A549 (cell line): Measurements from ENCODE around the gene PRDM10.

Experiments
- CEBPB ChIP-seq, 2 experiments: fragments of >200 bp in 1 of 2; sonication (Bioruptor Twin) in 1 of 2; formaldehyde crosslinking in 1 of 2; IDR thresholded peaks; 2 replicates each; pipeline ENCODE4 v1.6.1; 2012 to 2016
- CHD4 ChIP-seq: fragments of 200-600 bp; sonication (generic); IDR thresholded peaks from 2 replicates; pipeline ENCODE4 v1.6.1; 2016; ENCODE audit warnings: antibody characterized with exemption, mild to moderate bottlenecking, borderline replicate concordance
- CTCF ChIP-seq: fragments of >200 bp; sonication (Bioruptor Twin); formaldehyde crosslinking; IDR thresholded peaks from 3 replicates; pipeline ENCODE4 v1.5.1; 2016
- EHF ChIP-seq: fragments of 250-450 bp; sonication (Bioruptor Pico); IDR thresholded peaks from 2 replicates; pipeline ENCODE4 v1.5.0; 2020; ENCODE audit warnings: mild to moderate bottlenecking
- EP300 ChIP-seq, 2 experiments: fragments of >200 bp; sonication (Bioruptor Twin); formaldehyde crosslinking; IDR thresholded peaks; 2 replicates in 1 of 2; 3 replicates in 1 of 2; pipeline ENCODE4 v1.6.1; 2016 to 2017
- HDAC2 ChIP-seq: fragments of 200-600 bp; sonication (generic); IDR thresholded peaks from 2 replicates; pipeline ENCODE4 v1.6.1; 2016
- MAX ChIP-seq: IDR thresholded peaks from 2 replicates; pipeline ENCODE4 v1.6.1; 2012
- POLR2A ChIP-seq: IDR thresholded peaks from 2 replicates; pipeline ENCODE4 v1.6.1; 2012; ENCODE audit warnings: mild to moderate bottlenecking, low read length
- RCOR1 ChIP-seq: fragments of 150-350 bp; IDR thresholded peaks from 2 replicates; pipeline ENCODE4 v1.6.1; 2014; ENCODE audit warnings: antibody characterized with exemption, low read length, low read depth
- USF2 ChIP-seq: fragments of 450-650 bp; IDR thresholded peaks from 2 replicates; pipeline ENCODE4 v1.6.1; 2014; ENCODE audit warnings: antibody characterized with exemption
- TF ChIP-seq, protein P1 (sequence below): fragments of 200-600 bp; sonication (generic); IDR thresholded peaks from 2 replicates; pipeline ENCODE4 v1.6.1; 2016; ENCODE audit warnings: antibody characterized with exemption, mild to moderate bottlenecking, moderate library complexity

GRCh38 chr11:129864811-129865210, 137.8 kb downstream of the PRDM10 start:
- no peak for TF ChIP-seq RCOR1
- no peak for TF ChIP-seq HDAC2
- no peak for TF ChIP-seq USF2
- TF ChIP-seq MAX = no peak
- TF ChIP-seq EP300 (IDR thresholded peaks at IDR 0.05) = no peak
- TF ChIP-seq CTCF = no peak
- TF ChIP-seq, protein P1, sequence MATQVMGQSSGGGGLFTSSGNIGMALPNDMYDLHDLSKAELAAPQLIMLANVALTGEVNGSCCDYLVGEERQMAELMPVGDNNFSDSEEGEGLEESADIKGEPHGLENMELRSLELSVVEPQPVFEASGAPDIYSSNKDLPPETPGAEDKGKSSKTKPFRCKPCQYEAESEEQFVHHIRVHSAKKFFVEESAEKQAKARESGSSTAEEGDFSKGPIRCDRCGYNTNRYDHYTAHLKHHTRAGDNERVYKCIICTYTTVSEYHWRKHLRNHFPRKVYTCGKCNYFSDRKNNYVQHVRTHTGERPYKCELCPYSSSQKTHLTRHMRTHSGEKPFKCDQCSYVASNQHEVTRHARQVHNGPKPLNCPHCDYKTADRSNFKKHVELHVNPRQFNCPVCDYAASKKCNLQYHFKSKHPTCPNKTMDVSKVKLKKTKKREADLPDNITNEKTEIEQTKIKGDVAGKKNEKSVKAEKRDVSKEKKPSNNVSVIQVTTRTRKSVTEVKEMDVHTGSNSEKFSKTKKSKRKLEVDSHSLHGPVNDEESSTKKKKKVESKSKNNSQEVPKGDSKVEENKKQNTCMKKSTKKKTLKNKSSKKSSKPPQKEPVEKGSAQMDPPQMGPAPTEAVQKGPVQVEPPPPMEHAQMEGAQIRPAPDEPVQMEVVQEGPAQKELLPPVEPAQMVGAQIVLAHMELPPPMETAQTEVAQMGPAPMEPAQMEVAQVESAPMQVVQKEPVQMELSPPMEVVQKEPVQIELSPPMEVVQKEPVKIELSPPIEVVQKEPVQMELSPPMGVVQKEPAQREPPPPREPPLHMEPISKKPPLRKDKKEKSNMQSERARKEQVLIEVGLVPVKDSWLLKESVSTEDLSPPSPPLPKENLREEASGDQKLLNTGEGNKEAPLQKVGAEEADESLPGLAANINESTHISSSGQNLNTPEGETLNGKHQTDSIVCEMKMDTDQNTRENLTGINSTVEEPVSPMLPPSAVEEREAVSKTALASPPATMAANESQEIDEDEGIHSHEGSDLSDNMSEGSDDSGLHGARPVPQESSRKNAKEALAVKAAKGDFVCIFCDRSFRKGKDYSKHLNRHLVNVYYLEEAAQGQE = no peak
- TF ChIP-seq CEBPB (IDR thresholded peaks at IDR 0.05) = no peak
- no peak for TF ChIP-seq EHF (CRISPR knock-in tag)
- no peak for TF ChIP-seq POLR2A
- TF ChIP-seq CHD4 = no peak
